ENCODE data around the gene SH3PXD2A.

SH3PXD2A gene

DNA sequence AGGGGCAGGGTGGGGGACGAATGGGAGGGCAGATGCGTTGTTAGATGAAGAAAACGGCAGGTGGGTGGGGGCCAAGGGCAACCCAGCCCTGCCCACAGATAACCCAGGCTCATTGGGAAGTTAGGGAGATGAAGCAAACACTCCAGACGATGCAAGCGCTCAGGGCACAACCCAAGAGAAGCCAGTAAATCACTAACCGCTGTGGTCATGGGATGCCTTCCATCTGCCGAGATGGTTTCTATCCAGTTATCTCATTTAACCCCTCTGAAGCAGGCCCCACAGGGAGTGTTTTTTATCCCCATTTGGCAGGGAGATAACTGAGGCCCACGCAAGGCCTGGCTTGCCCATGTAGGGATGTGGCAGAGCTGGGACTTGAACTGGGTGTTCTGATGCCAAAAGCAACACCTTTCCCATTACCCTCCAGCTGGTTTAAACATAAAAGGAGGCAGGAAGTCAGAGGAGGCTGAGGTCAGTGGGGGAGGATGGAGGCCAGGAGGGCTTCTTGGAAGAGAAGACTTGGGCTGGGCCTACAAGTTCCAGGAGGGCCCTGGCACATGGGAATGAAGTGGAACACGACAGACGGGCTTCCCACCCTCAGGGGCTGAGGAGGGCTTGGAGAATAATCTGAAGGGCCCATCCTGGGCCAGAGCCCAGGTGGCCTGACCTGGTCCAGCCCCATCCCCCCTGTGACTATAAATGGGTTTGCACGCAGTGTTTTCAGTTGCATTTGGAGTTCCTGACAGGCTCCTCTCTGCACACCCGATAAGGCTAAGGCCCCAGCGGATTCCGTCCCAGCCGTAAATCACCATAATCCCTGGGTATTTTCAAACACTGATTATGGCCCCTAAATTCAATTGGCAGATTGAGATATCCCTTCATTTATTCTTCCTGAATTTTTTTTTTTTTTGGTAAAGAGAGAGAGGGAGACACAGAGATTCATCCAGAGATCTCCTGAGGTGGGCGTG lies 281.0 kb downstream of the SH3PXD2A start:
- no peak for ATAC-seq

DNA sequence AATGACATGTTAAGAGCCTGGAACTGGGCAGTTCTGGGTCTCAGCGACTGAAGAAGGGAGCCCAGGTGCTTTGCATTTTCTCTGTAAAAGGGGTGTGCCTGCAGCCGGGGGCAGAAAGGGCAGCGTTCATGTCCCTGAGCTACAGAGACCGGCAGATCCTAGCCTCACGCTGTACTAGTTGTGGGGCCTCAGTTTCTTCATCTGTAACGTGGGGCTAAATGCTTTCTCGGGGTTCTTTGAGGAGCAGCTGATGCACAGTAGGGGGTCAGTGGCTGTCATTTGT lies 282.2 kb downstream of the SH3PXD2A start:
- ATAC-seq, result no peak

DNA sequence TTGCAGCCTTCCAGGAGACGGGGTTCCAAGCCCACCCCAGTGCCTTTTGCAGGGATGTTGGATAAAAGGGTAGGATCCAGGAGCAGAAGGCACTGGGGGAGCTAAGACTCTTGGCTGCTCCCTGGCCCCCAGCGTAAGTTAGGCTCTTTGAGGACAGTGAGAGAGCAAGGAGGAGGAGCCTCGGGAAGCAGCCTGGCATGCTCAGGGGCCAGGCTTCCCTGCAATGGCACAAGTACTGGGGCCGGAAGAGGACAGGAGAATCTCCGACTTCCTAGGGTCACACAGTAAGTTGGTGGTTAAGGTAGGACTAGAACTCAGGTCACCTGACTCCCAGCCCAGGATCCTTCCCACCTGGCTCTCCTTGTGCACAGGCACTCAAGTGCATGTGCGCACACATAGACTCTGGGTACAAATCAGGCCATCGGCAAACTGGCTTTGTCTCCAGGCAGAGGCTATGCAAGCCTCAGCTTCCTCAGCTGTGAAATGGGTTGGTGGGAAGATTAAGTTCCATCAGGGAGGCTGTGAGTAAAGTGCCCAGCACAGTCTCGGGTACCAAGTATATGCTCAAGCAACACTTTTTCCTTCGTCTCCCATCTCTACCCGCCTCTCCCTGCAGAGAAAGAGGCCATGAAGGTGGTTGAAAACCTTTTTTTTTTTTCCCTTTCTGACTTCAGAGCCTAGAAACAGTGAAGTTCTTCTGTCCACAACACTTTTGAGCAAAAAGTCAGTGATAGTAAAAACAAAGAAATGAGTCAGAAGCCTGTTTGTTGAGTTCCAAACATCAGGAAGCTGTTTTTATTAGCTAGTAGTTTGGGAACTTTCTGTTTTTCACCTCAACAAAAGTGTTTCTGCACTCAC lies 282.8 kb downstream of the SH3PXD2A start:
- no peak for ATAC-seq

DNA sequence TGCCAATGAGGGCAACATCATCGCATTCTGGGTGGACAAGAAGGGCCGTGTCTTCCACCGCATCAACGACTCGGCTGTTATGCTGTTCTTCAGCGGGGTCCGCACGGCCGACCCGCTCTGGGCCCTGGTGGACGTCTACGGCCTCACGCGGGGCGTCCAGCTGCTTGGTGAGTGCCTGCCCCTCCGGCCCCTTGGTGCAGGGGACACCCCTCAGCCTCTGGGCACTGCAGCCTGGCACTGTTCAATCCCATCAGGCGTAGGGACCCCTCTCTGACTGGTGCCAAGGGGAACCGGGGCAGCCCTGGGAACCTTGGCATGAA lies 283.8 kb downstream of the SH3PXD2A start:
- ATAC-seq, result no peak

DNA sequence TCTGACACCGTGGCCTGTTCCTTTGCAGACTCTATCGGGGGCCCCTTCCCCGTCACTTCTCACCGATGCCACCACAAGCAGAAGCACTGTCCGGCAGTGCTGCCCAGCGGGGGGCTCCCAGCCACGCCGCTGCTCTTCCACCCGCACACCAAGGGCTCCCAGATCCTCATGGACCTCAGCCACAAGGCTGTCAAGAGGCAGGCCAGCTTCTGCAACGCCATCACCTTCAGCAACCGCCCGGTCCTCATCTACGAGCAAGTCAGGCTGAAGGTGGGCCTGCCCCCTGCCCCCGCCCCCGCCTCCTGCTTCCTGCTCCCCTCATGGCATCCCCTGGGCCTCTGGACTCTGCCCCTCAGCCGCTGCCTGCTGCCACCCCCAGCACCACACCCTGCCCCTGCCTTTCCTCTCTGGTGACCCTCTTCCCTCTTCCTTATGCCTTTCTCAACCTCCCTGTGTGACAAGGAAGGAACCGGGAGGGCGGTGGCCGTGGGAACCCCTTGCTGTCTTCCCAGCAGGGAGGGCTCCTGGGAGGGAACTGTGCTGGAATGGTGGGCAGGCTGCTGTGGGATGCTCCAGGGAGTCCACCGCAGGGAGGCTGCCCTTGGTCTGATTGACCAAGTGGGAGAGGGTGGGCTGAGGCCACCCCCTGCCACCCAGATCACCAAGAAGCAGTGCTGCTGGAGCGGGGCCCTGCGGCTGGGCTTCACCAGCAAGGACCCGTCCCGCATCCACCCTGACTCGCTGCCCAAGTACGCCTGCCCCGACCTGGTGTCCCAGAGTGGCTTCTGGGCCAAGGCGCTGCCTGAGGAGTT lies 284.3 kb downstream of the SH3PXD2A start:
- no peak for ATAC-seq

DNA sequence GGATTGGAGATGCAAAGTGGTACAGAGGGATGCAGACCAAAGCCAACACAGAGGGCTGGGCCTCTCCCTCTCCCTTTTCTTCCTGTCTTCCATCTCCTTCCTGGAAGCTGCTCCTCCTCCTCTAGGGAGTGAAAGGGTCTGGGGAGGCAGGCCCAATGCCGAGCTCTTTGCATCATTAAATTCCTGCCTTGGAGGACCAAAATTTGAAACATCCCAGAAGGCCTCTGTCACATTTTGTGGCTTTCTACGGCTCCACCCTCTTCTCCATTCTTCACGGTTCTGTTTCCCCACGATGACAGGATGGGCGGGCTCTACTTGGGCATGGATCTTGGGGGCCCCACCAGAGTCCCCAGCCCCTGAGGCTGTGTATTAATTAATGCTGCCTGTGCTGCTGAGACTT lies 285.5 kb downstream of the SH3PXD2A start:
- ATAC-seq, result no peak

DNA sequence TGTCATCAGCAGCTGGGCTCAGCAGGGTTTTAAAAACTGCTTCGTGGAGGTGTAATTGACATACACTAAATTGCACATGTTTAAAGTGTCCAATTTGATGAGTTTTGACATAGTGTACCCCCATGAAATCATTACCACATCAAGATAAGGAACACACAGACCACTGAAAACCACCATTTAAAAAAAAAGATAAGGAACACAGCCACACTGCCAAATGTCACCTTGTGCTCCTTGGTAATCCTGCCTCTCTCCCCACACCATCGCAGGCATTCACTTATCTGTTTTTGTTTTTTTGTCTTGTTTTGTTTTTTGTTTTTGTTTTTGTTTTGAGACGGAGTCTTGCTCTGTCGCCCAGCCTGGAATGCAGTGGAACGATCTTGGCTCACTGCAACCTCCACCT lies 286.9 kb downstream of the SH3PXD2A start:
- ATAC-seq, result no peak

DNA sequence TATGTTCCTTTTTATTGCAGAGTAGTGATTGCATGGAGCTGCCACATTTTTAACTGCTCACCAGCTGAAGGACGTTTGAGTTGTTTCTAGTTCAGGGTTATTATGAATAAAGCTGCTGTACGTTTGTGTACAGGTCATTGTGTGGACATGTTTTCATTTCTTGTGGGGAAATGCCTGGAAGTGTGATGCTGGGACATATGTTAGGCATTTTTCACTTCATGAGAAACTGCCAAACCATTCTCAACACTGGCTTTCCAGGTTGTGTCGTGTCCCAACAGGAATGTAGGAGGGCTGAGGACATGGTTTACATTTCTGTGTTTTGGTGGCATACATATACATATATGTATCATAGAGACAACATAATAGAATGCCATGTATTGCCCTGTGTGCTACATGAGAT lies 288.8 kb downstream of the SH3PXD2A start:
- no peak for ATAC-seq

DNA sequence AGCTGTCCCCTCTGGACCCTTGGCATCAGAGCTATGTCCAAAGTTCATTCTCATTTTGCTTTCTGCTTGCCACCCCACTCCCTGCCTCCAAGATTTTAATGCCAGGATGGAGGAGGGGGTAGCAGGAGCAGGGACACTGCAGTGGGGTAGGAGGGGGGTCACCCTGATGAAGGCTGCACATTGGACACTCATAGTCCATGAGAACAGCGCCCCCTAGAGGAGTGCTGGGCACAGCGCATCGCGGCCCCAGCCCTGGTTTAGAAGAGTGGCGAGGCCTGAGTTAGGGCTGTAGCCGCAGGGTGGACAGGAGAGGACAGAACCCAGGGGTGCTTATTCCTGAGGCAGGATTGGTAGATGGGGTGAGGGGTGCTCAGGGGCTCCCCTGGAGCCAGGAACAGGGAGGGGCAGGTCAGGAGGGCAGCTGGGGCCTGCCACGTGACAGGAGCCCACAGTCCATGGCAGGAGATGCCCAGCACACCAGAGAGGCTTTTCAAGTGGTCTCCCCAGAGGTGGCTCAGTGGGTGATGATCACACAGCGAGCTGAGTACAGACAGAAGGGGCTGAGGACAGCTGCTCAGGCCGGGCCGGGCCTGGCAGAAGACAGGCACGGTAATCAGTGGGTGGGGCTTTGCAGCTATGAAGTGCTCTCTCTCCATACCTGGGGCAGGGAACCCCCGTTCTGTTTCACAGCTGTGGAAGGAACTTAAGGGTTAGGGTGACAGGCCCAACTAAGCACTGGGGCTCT lies 290.4 kb downstream of the SH3PXD2A start:
- ATAC-seq, result no peak

DNA sequence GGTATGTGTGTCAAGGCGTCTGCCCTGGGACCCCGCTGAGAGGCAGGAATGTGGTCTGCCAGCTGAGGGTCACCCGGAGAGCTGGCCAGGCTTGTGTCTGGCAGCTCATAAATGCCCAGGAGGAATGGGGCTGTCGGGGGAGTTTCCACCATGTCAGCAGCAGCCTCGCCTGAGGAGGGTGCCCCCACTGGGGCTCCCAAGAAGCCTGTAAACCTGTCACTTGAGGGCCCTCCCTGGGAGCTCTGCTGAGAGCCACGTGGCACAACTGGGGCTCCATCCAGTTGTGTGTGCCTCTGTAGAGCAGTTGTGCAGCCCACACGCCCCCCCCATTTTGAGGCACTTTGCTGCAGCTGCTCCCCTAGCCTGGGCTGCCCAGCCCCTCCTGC lies 291.3 kb downstream of the SH3PXD2A start:
- ATAC-seq, result no peak

DNA sequence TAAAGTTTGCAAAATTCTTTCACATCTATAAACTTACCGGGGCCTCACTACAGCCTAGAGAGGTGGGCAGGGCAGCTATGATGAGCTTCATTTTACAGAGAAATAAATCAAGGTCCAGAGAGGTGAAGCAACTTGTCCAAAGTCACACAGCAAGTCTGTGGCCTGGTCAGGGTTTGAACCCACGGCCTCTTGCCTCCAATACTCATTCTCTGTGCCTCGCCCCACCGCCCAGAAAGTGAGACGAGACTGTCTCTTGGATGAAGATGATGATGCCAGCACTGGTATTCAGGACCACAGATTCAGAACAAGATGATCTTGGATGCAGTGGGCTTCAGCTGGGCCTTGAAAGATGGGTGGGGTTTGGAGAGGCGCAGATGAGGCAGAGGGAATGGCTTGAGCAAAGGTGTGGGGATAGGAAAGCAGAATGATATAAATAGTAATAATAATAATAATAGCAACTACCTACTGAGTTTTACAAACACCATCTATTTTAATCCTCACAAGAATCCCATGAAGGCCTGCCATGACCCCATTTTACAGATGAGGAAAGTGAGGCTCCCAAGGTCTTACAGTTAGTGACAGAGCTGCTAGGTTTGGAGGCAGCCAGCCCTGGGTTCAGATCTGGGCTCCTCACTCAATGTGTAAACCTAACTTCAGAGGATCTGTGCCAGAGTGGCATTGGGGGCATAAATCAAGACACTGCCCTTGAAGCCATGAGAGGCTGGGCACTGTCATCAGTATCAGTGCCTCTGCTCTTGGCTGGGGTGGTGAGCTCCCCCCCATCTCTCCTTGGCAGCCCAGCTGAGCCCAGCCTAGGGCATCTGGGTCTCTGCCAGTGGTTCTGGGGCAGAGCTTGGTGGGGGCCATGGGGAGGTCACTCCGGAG lies 291.9 kb downstream of the SH3PXD2A start:
- ATAC-seq, result no peak

DNA sequence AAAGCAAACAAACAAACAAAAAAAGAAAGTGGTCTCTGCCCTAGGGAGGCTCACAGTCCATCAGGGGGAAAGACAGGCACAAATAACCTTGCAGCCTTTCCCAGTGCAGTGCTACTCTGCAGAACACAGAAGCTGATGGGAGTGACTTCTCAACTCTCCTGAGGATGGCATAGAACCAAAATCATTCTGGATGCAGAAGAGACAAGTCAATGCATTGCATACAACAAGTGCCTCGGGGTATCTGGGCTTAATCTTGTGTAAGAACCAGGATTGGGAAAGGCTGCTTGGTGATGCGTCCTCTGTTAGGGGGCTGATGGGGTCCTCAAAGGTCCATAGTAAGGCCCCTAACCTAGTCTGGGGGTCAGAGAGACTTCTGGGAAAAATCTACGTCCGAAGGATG lies 293.0 kb downstream of the SH3PXD2A start:
- ATAC-seq, result no peak

DNA sequence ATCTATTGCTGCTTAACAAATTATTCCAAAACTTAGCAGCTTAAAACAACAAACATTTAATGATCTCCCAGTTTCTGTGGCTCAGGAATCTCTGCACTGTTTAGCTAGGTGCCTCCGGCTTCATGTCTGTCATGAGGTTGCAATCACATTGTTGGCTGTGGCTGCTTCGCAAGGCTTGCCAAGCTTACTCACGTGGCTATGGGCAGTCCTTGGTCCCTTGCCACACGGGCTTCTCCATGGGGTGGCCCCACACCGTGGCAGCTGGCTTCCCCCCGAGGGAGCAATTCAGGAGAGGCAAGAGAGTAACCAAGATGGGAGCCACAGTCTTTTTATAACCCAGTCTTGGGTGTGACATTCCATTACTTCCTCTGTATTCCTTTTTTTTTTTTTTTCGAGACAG lies 294.5 kb downstream of the SH3PXD2A start:
- no peak for ATAC-seq

DNA sequence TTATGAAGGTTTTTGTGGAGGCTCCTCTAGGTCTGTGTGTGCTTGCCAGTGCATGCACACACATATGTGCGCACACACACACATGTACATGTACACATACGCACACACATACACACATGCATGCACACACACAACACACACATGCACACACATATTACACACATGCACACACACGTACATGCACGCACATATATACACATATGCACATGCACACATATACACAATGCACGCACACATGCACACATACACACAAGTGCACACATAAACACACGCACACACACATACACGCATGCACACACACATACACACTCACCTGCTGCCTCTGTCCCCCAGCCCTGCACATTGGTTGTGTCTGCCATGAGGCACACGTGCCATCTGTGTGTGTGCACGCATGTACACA lies 295.6 kb downstream of the SH3PXD2A start:
- no peak for ATAC-seq

DNA sequence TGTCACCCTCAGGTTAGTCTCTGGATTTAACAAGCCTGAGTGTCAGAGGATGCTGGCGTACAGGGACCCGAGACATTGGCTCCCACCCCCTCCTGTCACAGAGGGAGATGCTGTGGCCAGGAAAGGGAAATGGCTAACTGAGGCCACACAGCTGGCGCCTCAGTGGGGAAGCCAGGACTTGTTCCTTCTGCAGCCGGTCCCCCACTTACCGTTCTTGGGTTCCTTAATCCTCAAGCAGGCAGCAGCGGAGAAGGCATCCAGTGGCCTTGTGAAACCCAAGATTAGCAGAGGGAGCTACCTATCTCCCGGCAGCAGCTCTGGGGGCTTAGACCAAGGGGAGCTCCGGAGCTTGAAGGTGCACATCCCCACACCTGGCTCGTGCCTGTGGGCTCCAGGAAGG lies 296.5 kb downstream of the SH3PXD2A start:
- no peak for ATAC-seq

DNA sequence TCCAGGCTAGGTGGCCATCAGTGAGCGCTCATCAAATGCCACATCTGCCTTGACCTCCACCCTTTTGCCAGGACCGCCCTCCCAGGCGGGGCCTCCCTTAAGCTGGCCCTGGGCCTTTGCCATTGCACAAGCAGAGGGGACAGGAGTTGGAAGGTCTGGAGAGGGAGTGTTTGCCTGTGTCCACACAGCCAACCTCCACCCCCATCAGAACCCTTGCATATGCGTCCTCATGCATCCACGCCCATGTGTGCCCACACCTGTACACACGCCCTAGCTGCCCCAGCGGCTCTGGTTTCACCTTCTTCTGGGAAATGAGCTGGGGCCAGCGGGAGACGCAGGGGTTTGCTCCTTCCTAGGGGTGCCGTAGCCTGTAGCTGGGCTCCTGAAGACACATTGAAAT lies 297.9 kb downstream of the SH3PXD2A start:
- ATAC-seq, result no peak

DNA sequence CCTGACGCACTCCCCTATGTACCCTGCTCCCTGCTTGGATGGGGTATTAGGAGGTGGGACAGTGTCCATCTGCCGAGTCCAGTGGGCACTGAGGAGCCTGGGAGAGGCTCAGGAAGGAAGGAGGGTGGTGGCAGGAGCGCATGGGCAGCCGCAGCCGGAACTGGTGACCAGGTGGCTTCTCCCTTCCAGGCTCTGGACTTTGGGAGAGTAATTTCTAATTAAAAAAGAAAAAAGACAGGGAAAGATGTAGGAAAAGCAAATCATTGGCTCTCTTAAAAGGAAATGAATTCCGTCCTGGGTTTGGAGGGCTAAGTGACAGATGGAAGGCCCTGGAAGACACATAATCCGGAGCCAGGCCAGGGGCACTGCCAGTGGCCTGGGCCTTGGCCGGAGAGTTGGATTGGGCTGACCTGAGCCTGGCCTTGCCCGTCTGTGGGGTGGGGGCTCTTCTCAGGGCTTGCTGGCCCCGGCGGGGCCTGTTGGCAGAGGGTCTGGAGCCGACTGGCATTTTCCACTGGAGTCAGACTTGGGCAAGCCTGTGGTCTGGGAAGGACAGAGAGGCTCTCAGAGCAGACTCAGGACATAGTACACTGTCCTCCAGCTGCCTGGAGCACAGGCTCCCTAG lies 298.9 kb downstream of the SH3PXD2A start:
- no peak for ATAC-seq

DNA sequence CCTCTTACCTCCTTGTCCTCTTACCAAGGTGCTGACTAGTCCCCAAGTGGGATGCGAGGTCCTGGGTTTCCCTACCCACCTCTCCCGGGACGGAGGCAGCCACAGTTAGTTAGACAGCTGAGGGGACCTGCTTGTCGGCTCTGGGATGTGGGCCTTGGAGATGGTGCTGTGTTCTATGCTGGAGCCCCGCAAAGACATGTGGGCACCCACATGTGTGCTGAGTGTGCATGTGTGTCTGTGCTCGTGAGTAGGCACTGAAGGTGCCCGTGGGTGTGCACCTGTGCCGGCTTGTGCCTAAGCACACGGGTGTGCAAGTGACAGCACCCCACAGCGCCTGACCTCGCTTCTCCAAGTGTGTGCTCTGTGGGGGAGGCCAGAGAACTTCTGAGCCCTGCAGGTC lies 299.7 kb downstream of the SH3PXD2A start:
- no peak for ATAC-seq

DNA sequence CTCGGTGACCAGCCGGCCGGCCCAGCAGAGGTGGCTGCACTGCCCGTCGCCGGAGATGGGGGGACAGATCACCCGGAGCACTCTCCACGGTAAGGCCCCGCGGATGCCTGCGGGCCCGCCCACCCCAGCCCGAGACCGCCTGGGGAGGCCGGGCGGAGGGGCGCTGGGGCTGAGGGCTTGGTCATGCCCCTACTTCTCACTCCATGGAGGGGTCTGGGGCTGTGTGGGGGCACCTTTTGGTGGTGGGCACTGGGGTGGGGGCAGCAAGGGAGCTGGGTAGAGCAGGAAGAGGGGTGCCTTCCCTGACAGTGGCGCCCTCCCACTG lies 300.1 kb downstream of the SH3PXD2A start:
- no peak for ATAC-seq

DNA sequence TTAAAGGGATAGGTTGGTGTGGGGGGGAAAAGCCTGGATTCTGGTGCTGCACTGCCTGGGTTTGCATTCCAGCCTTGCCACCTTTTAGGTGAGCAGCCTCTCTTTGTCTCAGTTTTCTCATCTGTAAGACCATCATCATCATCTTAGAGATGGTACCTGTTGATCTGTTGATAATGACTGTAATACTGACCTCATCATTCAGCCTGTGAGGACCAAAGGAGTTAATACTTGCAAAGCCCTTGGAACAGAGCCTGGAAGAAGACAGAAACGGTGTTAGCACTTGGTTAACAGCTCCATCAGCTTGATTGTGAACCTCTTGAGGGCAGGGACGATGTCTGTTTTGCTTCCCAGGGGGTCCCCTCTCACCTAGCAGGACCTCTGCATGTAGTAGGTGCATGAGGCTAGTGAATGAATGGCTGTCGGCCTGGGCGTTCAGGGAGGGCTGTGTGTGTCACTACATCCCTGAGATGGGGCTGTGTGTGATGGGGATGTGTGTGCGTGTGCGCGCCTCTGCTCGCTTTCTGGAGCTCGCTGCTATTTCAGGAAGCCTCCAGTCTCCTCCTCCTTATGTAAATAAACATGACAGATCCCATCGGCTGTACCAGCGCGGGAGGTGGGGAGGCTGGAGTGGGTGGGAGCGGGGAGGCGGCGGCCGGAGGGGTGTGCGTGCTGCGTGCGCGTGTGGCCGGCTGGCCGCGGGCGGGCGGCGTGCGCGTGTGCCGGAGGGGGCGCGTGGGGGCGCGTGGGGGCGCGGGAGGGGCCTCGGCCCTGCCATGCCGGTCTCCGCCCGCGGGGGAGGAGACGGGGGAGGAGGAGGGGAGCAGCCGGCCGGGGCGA lies 300.7 kb downstream of the SH3PXD2A start:
- ATAC-seq, result peak; percentile 22 to 28
